Measurements from ENCODE around the gene SPAG17. TPM values are rescaled to one million over a fixed set of nuclear protein-coding genes. Genes with fewer than 3 reads are reported as not detected.

The SPAG17 gene
- total and polyA plus RNA-seq, 2 donors (not counting 1 experiment from before 2014, with no cell fraction given) = not detected

- WGBS (ENCODE audit: insufficient coverage) = no CpG with 5 or more reads among the region's 12 CpGs
- Histone ChIP-seq H4K20me1 (ENCODE audit: control insufficient read depth, insufficient read depth, low read length, poor library complexity, severe bottlenecking) (no peaks in the 10 kb centered on the region), H3K9ac (ENCODE audit: low read length) (no peak overlapping the region), H3K36me3 (replicated peaks in 1 of 2; ENCODE audit: control extremely low read depth in 1 of 2, control insufficient read depth in 1 of 2, extremely low read depth in 1 of 2, insufficient read depth in 2 of 2, low read length in 1 of 2) (no peaks in the 10 kb centered on the region), H3K4me1 (ENCODE audit: control insufficient read depth in 2 of 2, insufficient read depth in 2 of 2, low read length in 2 of 2) (no peaks in the 10 kb centered on the region), H3K4me2 (replicated peaks; ENCODE audit: low read depth, low read length, poor library complexity, severe bottlenecking) (no peak overlapping the region), H3K79me2 (ENCODE audit: control insufficient read depth, insufficient read depth, low read length) (no peaks in the 10 kb centered on the region), H3K27ac (ENCODE audit: low read length in 2 of 2) (no peak overlapping the region), H2AFZ (ENCODE audit: insufficient read depth, low read depth, low read length, poor library complexity, severe bottlenecking) (no peak overlapping the region), H3K9me3 (ENCODE audit: control extremely low read depth in 1 of 3, control insufficient read depth in 2 of 3, insufficient read depth in 1 of 3, low read length in 2 of 3) (no peaks in the 10 kb centered on the region), H3K27me3 (replicated peaks in 1 of 4; ENCODE audit: control extremely low read depth in 1 of 4, control insufficient read depth in 3 of 4, insufficient read depth in 4 of 4, low read length in 3 of 4) (no peaks in the 10 kb centered on the region), H3K4me3 (ENCODE audit: control extremely low read depth in 1 of 5, extremely low read depth in 1 of 5, insufficient read depth in 1 of 5, low read depth in 2 of 5, low read length in 4 of 5) (no peak overlapping the region)
- ATAC-seq (ENCODE audit: low read depth) (no peak), DNase-seq (no peak)
- intact Hi-C loops (cut with micrococcal nuclease) = no loop called here
- no peaks in the 10 kb centered on the region for H3K9me3 Mint-ChIP-seq (ENCODE audit: insufficient read depth)
- POLR2A ChIA-PET = no interaction called here
- CTCF ChIA-PET = no interaction called here
- no peak overlapping the region for H3K27ac Mint-ChIP-seq
- TF ChIP-seq CTCF (IDR thresholded peaks at IDR 0.05) (no peak), EZH2 (IDR thresholded peaks at IDR 0.05; ENCODE audit: borderline replicate concordance, insufficient read depth, low read depth, low read length, poor library complexity, severe bottlenecking) (no peak)
- no peaks in the 10 kb centered on the region for H3K4me1 Mint-ChIP-seq
- H3K4me3 Mint-ChIP-seq = no peak overlapping the region
- H3K27me3 Mint-ChIP-seq = peaks cover 7% of the 10 kb centered on the region
These were observed 99.7 kb downstream of the SPAG17 start for GRCh38 chr1:118085365-118085764.

DNA sequence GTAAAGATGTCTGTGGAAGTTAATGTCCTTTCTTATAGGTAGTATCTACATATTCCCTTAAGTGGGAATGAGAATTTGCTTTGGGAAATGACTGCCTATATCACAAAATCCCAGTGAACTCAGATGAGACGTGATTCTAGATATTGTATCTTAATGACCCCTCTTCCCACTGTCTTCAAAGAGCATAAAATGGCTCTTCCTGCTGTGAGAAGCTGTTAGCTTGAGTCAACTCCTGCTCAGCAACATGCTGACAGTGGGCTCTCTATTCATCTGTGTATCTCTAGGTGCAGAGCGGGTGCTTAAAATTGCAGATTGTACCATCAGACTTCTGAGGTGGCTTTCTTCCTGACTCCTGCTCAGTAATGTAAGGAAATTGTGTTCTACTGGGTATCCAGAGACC lies 100.6 kb downstream of the SPAG17 start:
- Mint-ChIP-seq H3K27ac (no peak overlapping the region), H3K9me3 (ENCODE audit: insufficient read depth) (no peaks in the 10 kb centered on the region), H3K27me3 (peaks cover 7% of the 10 kb centered on the region), H3K4me3 (no peak overlapping the region), H3K4me1 (no peaks in the 10 kb centered on the region)
- CTCF ChIA-PET = no interaction called here
- Histone ChIP-seq H3K9ac (ENCODE audit: low read length) (no peak overlapping the region), H3K36me3 (replicated peaks in 1 of 2; ENCODE audit: control extremely low read depth in 1 of 2, control insufficient read depth in 1 of 2, extremely low read depth in 1 of 2, insufficient read depth in 2 of 2, low read length in 1 of 2) (no peaks in the 10 kb centered on the region), H3K79me2 (ENCODE audit: control insufficient read depth, insufficient read depth, low read length) (no peaks in the 10 kb centered on the region), H3K4me3 (ENCODE audit: control extremely low read depth in 1 of 5, extremely low read depth in 1 of 5, insufficient read depth in 1 of 5, low read depth in 2 of 5, low read length in 4 of 5) (no peak overlapping the region), H4K20me1 (ENCODE audit: control insufficient read depth, insufficient read depth, low read length, poor library complexity, severe bottlenecking) (no peaks in the 10 kb centered on the region), H3K4me2 (replicated peaks; ENCODE audit: low read depth, low read length, poor library complexity, severe bottlenecking) (no peak overlapping the region), H3K4me1 (ENCODE audit: control insufficient read depth in 2 of 2, insufficient read depth in 2 of 2, low read length in 2 of 2) (no peaks in the 10 kb centered on the region), H3K9me3 (ENCODE audit: control extremely low read depth in 1 of 3, control insufficient read depth in 2 of 3, insufficient read depth in 1 of 3, low read length in 2 of 3) (no peaks in the 10 kb centered on the region), H2AFZ (ENCODE audit: insufficient read depth, low read depth, low read length, poor library complexity, severe bottlenecking) (no peak overlapping the region), H3K27me3 (replicated peaks in 1 of 4; ENCODE audit: control extremely low read depth in 1 of 4, control insufficient read depth in 3 of 4, insufficient read depth in 4 of 4, low read length in 3 of 4) (no peaks in the 10 kb centered on the region), H3K27ac (ENCODE audit: low read length in 2 of 2) (no peak overlapping the region)
- WGBS (ENCODE audit: insufficient coverage) = no CpG with 5 or more reads among the region's 2 CpGs
- ATAC-seq (ENCODE audit: low read depth) (no peak), DNase-seq (no peak)
- POLR2A ChIA-PET = no interaction called here
- intact Hi-C loops (cut with micrococcal nuclease) = no loop called here
- no peak for TF ChIP-seq CTCF (IDR thresholded peaks at IDR 0.05)
- no peak for TF ChIP-seq EZH2 (IDR thresholded peaks at IDR 0.05; ENCODE audit: borderline replicate concordance, insufficient read depth, low read depth, low read length, poor library complexity, severe bottlenecking)

All from B cell (primary cell).